ACC112 (cell line): Measurements from ENCODE around the gene RGS17.

Experiments used
- H2AFZ ChIP-seq: fragments of 200-600 bp; sonication (generic); one replicate; pipeline ENCODE4 v1.6.0; 2017; ENCODE audit warnings: antibody characterized with exemption, low read length; ENCODE audit not compliant: unreplicated experiment
- H3K27ac ChIP-seq: fragments of 200-600 bp; sonication (generic); 2 replicates; pipeline ENCODE4 v1.5.1; 2014; ENCODE audit warnings: low read depth, mild to moderate bottlenecking, antibody characterized with exemption, low read length, moderate library complexity
- H3K27me3 ChIP-seq: fragments of 200-600 bp; sonication (generic); 2 replicates; pipeline ENCODE4 v1.6.1; 2014; ENCODE audit warnings: mild to moderate bottlenecking, antibody characterized with exemption, low read length, moderate library complexity, mixed read lengths; ENCODE audit not compliant: insufficient read depth
- H3K36me3 ChIP-seq: fragments of 200-600 bp; sonication (generic); 2 replicates; pipeline ENCODE4 v1.6.1; 2016; ENCODE audit warnings: mild to moderate bottlenecking, antibody characterized with exemption, low read length, moderate library complexity, mixed read lengths; ENCODE audit not compliant: insufficient read depth
- H3K4me1 ChIP-seq: fragments of 200-600 bp; sonication (generic); one replicate; pipeline ENCODE4 v1.6.1; 2016; ENCODE audit warnings: low read length, mixed read lengths; ENCODE audit not compliant: insufficient read depth, unreplicated experiment, control insufficient read depth
- H3K4me3 ChIP-seq: fragments of 200-600 bp; sonication (generic); 2 replicates; pipeline ENCODE4 v1.5.1; 2014; ENCODE audit warnings: mild to moderate bottlenecking, low read depth, low read length
- H3K79me2 ChIP-seq: fragments of 200-600 bp; sonication (generic); one replicate; pipeline ENCODE4 v1.6.0; 2016; ENCODE audit warnings: low read length; ENCODE audit not compliant: control insufficient read depth, unreplicated experiment, insufficient read depth

Gene RGS17

GRCh38 chr6:153063936-153064335 lies 67.1 kb downstream of the RGS17 start:
- Histone ChIP-seq H3K36me3 (0 out of 2 replicates have a peak, but pooled peaks cover 2% of the 10 kb centered on the region), H2AFZ (no peak overlapping the region), H3K4me1 (peaks cover 13% of the 10 kb centered on the region), H3K27ac (no peak overlapping the region), H3K4me3 (no peak overlapping the region), H3K79me2 (peaks cover 16% of the 10 kb centered on the region), H3K27me3 (no peaks in the 10 kb centered on the region)

- Histone ChIP-seq H3K4me3 (no peak overlapping the region), H3K27ac (no peak overlapping the region), H3K79me2 (peaks cover 19% of the 10 kb centered on the region), H3K36me3 (0 out of 2 replicates have a peak, but pooled peaks cover 4% of the 10 kb centered on the region), H3K4me1 (peaks cover 27% of the 10 kb centered on the region), H2AFZ (no peak overlapping the region), H3K27me3 (no peaks in the 10 kb centered on the region)
Observed at GRCh38 chr6:153062516-153062915, 68.6 kb downstream of the RGS17 start.

GRCh38 chr6:153059757-153060156 lies 71.3 kb downstream of the RGS17 start:
- Histone ChIP-seq H3K4me3 (no peak overlapping the region), H2AFZ (no peak overlapping the region), H3K4me1 (peaks cover 30% of the 10 kb centered on the region), H3K27me3 (no peaks in the 10 kb centered on the region), H3K79me2 (peaks cover 28% of the 10 kb centered on the region), H3K27ac (peak overlapping the region; percentile 59), H3K36me3 (peaks cover 4% of the 10 kb centered on the region; the same call in 1 of the 2 replicates)

GRCh38 chr6:153059311-153059710 lies 71.8 kb downstream of the RGS17 start:
- Histone ChIP-seq H3K27me3 (no peaks in the 10 kb centered on the region), H3K4me1 (peaks cover 30% of the 10 kb centered on the region), H3K36me3 (peaks cover 4% of the 10 kb centered on the region; the same call in 1 of the 2 replicates), H3K4me3 (no peak overlapping the region), H3K27ac (peak overlapping the region; percentile 59), H2AFZ (no peak overlapping the region), H3K79me2 (peaks cover 30% of the 10 kb centered on the region)

- H3K79me2 ChIP-seq: peaks cover 30% of the 10 kb centered on the region
- H2AFZ ChIP-seq: no peak overlapping the region
- H3K36me3 ChIP-seq: peaks cover 4% of the 10 kb centered on the region; the same call in 1 of the 2 replicates
- no peaks in the 10 kb centered on the region for H3K27me3 ChIP-seq
- peak overlapping the region; percentile 59 for H3K27ac ChIP-seq
- peaks cover 30% of the 10 kb centered on the region for H3K4me1 ChIP-seq
- no peak overlapping the region for H3K4me3 ChIP-seq
Observed at GRCh38 chr6:153058909-153059308, 72.2 kb downstream of the RGS17 start.

- Histone ChIP-seq H3K79me2 (peaks cover 33% of the 10 kb centered on the region), H3K4me3 (no peak overlapping the region), H3K27ac (peak overlapping the region; percentile 59), H3K27me3 (no peaks in the 10 kb centered on the region), H2AFZ (no peak overlapping the region), H3K4me1 (peaks cover 30% of the 10 kb centered on the region), H3K36me3 (peaks cover 7% of the 10 kb centered on the region; the same call in 1 of the 2 replicates)
Observed at GRCh38 chr6:153058291-153058690, 72.8 kb downstream of the RGS17 start.

GRCh38 chr6:153056308-153056707 lies 74.8 kb downstream of the RGS17 start:
- H3K4me3 ChIP-seq: no peak overlapping the region
- H3K36me3 ChIP-seq: peaks cover 19% of the 10 kb centered on the region
- H3K4me1 ChIP-seq: peaks cover 30% of the 10 kb centered on the region
- no peak overlapping the region for H2AFZ ChIP-seq
- no peaks in the 10 kb centered on the region for H3K27me3 ChIP-seq
- peaks cover 27% of the 10 kb centered on the region for H3K79me2 ChIP-seq
- no peak overlapping the region for H3K27ac ChIP-seq

GRCh38 chr6:153051801-153052200 lies 79.3 kb downstream of the RGS17 start:
- Histone ChIP-seq H3K4me3 (no peak overlapping the region), H2AFZ (no peak overlapping the region), H3K36me3 (peaks cover 31% of the 10 kb centered on the region), H3K79me2 (peaks cover 25% of the 10 kb centered on the region), H3K27ac (no peak overlapping the region), H3K4me1 (no peaks in the 10 kb centered on the region), H3K27me3 (no peaks in the 10 kb centered on the region)

- peaks cover 14% of the 10 kb centered on the region for H3K4me1 ChIP-seq
- no peak overlapping the region for H2AFZ ChIP-seq
- H3K27me3 ChIP-seq: no peaks in the 10 kb centered on the region
- no peak overlapping the region for H3K4me3 ChIP-seq
- no peak overlapping the region for H3K27ac ChIP-seq
- H3K79me2 ChIP-seq: peaks cover 13% of the 10 kb centered on the region
- H3K36me3 ChIP-seq: peaks cover 34% of the 10 kb centered on the region
Observed at GRCh38 chr6:153048631-153049030, 82.5 kb downstream of the RGS17 start.

- H3K36me3 ChIP-seq: peaks cover 36% of the 10 kb centered on the region
- H2AFZ ChIP-seq: no peak overlapping the region
- H3K27me3 ChIP-seq: no peaks in the 10 kb centered on the region
- H3K4me1 ChIP-seq: peaks cover 14% of the 10 kb centered on the region
- no peak overlapping the region for H3K4me3 ChIP-seq
- peaks cover 9% of the 10 kb centered on the region for H3K79me2 ChIP-seq
- H3K27ac ChIP-seq: no peak overlapping the region
Observed at GRCh38 chr6:153047386-153047785, 83.7 kb downstream of the RGS17 start.

GRCh38 chr6:153045271-153045670 lies 85.8 kb downstream of the RGS17 start:
- H3K27ac ChIP-seq: no peak overlapping the region
- peaks cover 9% of the 10 kb centered on the region for H3K79me2 ChIP-seq
- H3K4me1 ChIP-seq: peaks cover 14% of the 10 kb centered on the region
- H3K4me3 ChIP-seq: no peak overlapping the region
- no peaks in the 10 kb centered on the region for H3K27me3 ChIP-seq
- no peak overlapping the region for H2AFZ ChIP-seq
- H3K36me3 ChIP-seq: peaks cover 31% of the 10 kb centered on the region
